COLO668 (cell line): ENCODE results near the gene NET1.
"Not testable (repeated sequence)": the region's sequence is repeated elsewhere in the genome, so short reads cannot be mapped to it uniquely, and the experiment has no call there.

Source experiments
- DNase-seq: peaks from one replicate; lab custom pipeline; 2025; ENCODE audit not compliant: unreplicated experiment; lab: John Stamatoyannopoulos, UW

The NET1 gene

DNA sequence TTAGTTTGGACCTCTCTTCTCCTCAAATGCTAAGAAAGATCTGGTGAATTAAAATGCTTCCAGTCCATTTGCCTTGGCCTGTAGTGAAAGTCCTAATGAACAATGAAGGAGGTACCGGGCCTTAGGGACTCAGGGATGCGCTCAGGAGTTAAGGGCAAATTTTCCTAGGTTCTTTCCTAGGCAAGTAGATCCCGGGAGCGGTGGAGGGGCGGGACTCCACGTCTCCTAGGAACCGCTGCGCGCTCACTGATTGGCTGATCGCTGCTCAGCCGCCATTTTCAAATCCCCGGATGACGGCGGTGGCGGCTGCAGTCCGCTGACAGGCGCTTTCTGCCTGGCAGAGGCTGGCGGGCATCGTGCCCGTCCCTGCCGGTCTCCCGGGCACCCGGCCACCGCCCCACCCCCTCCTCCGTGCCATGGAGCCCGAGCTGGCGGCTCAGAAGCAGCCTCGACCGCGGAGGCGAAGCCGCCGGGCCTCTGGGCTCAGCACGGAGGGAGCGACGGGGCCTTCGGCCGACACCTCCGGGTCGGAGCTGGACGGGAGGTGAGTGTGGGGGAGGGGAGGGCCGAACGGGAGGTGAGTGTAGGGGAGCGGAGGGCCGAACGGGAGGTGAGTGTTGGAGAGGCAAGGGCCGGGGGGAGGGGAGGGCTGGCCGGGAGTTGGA, at the start of gene NET1:
NET1 (plus strand) TSS at position 281 of the 665 bp plus-strand sequence; CDS start at position 417, 136 bp downstream.
- DNase-seq = peak; percentile 87

GRCh38 chr10:5362873-5363272, 49.5 kb upstream of the NET1 start:
- DNase-seq = no peak

- DNase-seq = no peak
Measured at GRCh38 chr10:5364374-5364773, 48.0 kb upstream of the NET1 start.

DNA sequence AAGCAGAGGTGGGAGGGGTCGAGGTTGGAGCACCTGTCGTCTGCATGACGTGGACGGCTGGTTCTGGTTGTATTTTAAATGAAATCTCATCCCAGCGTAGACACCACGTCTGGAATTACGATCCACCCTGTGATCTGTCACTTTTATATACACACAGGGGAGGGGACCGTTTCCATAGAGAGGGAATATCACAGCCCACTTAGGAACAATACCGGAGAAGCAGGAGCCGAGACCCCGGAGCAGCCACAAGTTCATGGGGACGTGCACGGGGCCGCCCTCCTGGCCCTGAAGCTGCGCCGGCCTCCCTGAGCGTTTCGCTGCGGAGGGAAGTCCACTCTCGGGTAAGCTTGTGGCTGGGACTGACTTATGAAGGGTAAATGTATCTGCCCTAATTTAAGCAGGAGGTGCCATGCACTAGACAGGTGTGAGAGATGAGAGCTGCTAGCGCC, 47.4 kb upstream of the NET1 start, which contains the start of gene UCN3:
UCN3 (plus strand) TSS at position 77 of the 449 bp plus-strand sequence. CDS start 8,755 bp downstream, outside the sequence.
- peak; percentile 41 for DNase-seq

DNA sequence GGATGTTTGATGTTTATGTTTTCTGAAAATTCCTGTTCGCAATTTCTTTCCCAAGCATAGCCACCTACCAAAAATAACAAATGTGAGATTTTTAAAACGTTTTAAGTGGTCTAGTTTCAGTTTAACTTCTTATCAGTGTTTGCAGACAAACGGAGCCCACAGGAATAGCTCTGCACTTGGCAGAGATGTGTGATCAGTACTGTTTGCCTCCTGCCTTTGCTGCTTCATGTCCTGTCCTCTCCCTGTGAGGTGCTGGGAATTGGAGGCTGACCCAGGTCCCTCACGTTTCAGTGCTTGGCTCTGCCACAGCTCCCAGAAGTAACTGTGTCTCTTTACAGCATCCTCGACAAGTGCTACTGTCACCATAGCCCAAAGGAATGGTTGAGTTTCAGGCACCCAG, 46.4 kb upstream of the NET1 start:
- no peak for DNase-seq

GRCh38 chr10:5369362-5370158, 42.8 kb upstream of the NET1 start:
- no peak for DNase-seq

DNA sequence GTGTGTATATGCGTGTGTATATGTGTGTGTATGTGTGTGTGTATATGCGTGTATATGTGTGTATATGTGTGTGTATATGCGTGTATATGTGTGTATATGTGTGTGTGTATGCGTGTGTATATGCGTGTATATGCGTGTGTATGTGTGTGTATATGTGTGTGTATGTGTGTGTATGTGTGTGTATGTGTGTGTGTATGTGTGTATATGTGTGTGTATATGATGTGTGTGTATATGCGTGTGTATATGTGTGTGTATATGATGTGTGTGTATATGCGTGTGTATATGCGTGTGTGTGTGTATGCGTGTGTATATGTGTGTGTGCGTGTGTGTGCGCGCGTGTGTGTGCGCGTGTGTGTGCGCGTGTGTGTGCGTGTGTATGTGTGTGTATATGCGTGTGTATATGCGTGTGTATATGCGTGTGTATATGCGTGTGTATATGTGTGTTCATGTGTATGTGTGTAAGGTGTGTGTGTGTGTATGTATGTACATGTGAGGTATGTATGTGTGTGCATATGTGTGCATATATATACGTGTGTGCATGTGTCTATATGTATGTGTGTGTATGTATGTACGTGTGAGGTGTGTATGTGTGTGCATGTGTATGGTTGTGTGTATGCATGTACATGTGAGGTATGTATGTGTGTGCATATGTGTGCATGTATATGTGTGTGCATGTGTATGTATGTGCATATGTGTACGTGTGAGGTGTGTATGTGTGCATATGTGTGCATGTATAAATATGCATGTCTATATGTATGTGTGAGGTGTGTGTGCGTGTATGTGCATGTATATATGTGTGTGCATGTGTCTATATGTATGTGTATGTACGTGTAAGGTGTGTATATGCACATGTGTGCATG, 41.6 kb upstream of the NET1 start:
- DNase-seq = no peak

- peak; percentile 39 for DNase-seq
Measured at GRCh38 chr10:5373307-5373706, 39.0 kb upstream of the NET1 start.

- no peak for DNase-seq
Measured at GRCh38 chr10:5373891-5374611, 38.3 kb upstream of the NET1 start.

- DNase-seq = no peak
Measured at GRCh38 chr10:5376450-5376849, 35.9 kb upstream of the NET1 start.

GRCh38 chr10:5379202-5379601, 33.2 kb upstream of the NET1 start:
- DNase-seq = not testable (repeated sequence)

GRCh38 chr10:5380395-5380794, 32.0 kb upstream of the NET1 start:
- not testable (repeated sequence) for DNase-seq

- DNase-seq = no peak
Measured at GRCh38 chr10:5381187-5381586, 31.2 kb upstream of the NET1 start.

DNA sequence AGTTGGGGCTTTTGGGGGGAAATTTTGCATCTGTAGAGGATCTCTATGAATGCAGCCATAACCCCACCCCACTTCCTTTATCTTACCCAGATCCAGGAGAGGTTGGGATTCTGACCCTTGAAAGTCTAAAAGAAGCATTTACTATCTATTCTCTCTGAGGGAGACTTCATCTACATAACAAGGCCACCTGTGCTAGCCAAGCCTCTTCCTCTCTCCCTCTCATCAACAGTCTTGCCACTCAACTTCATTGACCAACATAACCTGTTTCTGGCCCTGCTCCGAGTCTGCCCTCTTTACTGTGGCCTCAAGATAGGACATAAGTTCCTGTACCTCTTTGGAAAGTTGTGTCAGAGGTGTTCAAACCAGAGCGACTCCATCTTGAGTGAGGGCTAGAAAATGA, 27.1 kb upstream of the NET1 start:
- no peak for DNase-seq

DNA sequence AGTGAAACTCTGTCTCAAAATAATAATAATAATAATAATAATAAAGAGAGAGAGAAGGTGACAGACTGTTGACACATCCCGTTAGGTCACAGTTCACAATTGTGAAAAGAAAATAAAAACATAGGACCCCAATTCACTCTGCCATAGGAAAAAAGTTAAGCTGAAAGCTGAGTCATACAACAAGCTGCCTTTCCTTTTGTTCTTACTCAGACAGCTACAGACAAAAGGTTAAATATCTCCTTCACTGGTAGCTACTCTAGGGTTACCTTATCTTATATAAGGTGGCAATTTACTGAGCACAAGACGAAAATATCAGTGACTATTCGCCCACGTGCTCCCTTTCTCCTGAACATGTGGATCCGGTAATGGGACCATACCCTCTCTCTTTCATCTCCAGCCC, 25.2 kb upstream of the NET1 start:
- no peak for DNase-seq

DNA sequence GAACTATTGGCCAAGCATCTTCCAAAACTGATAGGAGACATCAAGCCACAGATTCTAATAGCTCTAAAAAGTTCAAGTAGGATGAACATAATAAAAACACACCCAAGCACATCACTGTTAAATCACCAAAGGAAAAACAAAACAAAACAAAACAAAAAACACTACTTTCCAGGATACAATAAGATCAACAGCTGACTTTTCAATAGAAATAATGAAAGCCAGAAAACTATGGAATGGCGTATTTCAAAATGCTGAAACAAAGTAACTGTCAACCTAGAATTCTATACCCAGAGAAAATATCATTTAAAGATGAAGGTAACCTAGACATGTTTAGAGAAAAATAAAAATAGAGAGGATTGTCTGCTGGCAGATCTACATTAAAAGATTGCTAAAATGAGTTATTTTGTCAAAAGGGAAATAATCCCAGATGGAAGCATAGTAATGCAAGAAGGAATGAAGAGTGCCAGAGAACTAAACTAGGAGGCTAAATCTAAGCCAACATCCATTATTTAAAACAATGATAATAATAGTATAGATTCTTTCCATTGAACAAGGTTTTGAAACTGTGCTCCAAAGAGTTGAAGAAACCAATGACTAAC, 21.7 kb upstream of the NET1 start:
- DNase-seq = no peak

DNA sequence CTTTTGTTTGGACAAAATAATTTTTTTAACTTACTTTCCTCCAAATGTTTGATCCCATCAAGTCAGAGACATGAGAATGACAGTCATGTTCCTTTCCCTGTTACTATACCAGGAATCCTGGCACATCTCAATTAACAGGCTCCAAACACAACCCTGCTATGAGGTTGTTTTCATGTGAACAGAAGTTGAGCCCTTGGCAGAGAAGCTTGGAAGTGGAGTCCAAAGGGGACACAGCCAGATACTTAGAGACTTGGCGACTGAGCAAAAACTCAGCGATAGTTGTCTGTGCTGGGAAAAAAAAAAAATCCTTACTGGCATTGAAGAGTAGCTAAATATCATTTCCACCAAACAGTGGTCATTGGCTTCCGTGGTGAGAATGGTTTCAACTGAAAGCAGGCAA, 20.6 kb upstream of the NET1 start:
- no peak for DNase-seq

DNA sequence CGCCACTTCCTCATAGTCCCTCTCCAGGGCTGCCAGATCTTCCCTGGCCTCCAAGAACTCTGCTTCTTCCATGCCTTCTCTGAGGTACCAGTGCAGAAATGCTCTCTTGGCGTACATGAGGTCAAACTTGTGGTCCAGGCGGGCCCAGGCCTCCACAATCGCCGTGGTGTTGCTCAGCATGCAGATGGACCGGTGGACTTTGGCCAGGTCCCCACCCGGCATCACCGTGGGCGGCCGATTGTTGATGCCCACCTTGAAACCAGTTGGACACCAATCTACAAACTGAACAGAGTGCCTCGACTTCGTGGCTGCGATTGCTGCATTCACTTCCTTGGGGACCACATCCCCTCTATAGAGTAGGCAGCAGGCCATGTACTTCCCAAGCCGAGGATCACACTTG, 18.8 kb upstream of the NET1 start:
- DNase-seq = no peak

- DNase-seq = no peak
Measured at GRCh38 chr10:5395168-5395567, 17.2 kb upstream of the NET1 start.

DNA sequence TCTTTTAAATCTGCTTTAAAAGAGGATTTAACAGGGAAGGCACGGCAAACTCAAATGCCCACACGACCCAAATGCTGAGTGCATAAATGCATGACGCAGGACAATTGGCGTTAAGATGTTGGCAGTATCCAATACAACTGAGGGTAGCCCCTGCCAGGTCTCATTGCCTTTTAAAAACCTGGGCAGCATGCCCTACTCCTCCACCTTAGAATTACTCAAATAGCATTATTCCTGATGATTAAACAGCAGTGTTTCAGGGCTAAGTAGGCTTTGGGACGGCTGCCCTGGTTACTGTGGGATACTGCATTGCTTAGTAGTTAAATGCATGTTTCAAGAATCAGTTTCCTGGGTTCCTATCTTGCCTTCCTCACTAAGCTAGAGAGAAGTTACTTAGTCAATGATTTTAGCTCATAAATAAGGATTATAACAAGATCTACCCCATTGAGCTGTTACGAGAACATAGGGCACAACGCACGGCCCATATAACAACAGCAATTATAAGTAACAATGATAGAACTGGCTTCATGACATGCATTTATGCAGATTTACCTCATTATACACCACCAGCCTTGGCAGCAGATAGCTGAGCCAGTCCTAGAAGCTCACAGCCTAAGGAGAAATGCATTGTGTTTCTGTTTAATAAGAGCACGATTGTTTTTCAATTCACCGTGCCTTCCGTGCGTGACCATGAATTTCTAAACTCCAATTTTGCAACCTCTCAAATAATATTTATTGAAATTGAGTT, 15.6 kb upstream of the NET1 start:
- DNase-seq = no peak
